Keratinocyte (primary cell): Measurements from ENCODE around the gene MMD2. TPM values are rescaled to one million over a fixed set of nuclear protein-coding genes. Genes with fewer than 3 reads are reported as not detected.

Experiments
- DNase-seq: peaks from one replicate; pipeline ENCODE4 v3.0.0-alpha.2; 2011; ENCODE audit warnings: low read depth, missing footprints, low spot score
- FAIRE-seq: peaks from 2 replicates; lab custom pipeline; 2011; peaks lifted over from hg19 to GRCh38; lab: Jason Lieb, UNC
- H2AFZ ChIP-seq: 2 replicates; pipeline ENCODE4 v1.6.0; 2012; ENCODE audit warnings: low read length, control low read depth, inconsistent platforms; ENCODE audit not compliant: control insufficient read depth
- H3K27ac ChIP-seq: 2 replicates; pipeline ENCODE4 v1.5.1; 2011; ENCODE audit warnings: low read length; ENCODE audit not compliant: control insufficient read depth, insufficient read depth
- H3K27me3 ChIP-seq: 3 replicates; pipeline ENCODE4 v1.6.0; 2011; ENCODE audit warnings: low read length; ENCODE audit not compliant: control insufficient read depth, insufficient read depth; ENCODE audit errors: extremely low read depth
- H3K36me3 ChIP-seq, 2 experiments: 2 replicates in 1 of 2; 3 replicates in 1 of 2; pipeline ENCODE4 v1.5.1; 2011; ENCODE audit warnings: low read length in 2 of 2, mild to moderate bottlenecking in 1 of 2; ENCODE audit not compliant: control insufficient read depth in 2 of 2, insufficient read depth in 2 of 2; ENCODE audit errors: extremely low read depth in 1 of 2
- H3K4me1 ChIP-seq: 3 replicates; pipeline ENCODE4 v1.5.1; 2011; ENCODE audit warnings: low read length; ENCODE audit not compliant: control insufficient read depth, insufficient read depth; ENCODE audit errors: extremely low read depth
- H3K4me2 ChIP-seq: 3 replicates; pipeline ENCODE4 v1.6.0; 2011; ENCODE audit warnings: low read depth, low read length; ENCODE audit not compliant: control insufficient read depth, insufficient read depth; ENCODE audit errors: extremely low read depth
- H3K4me3 ChIP-seq, 3 experiments: fragments of 200-600 bp in 1 of 3; sonication (generic) in 1 of 3; 2 replicates in 2 of 3; 3 replicates in 1 of 3; pipeline ENCODE4 v1.5.1; 2011 to 2016; ENCODE audit warnings: low read length in 3 of 3, mild to moderate bottlenecking in 3 of 3, control low read depth in 2 of 3, inconsistent platforms in 1 of 3, low read depth in 1 of 3, mixed read lengths in 1 of 3, mixed run types in 1 of 3, moderate library complexity in 1 of 3; ENCODE audit not compliant: control insufficient read depth in 2 of 3, insufficient read depth in 2 of 3; ENCODE audit errors: extremely low read depth in 1 of 3
- H3K79me2 ChIP-seq: 2 replicates; pipeline ENCODE4 v1.6.0; 2012; ENCODE audit warnings: low read length; ENCODE audit not compliant: control insufficient read depth, insufficient read depth
- H3K9ac ChIP-seq: 3 replicates; pipeline ENCODE4 v1.6.0; 2011; ENCODE audit warnings: low read length; ENCODE audit not compliant: control insufficient read depth, insufficient read depth; ENCODE audit errors: extremely low read depth
- H3K9me1 ChIP-seq: 3 replicates; pipeline ENCODE4 v1.6.0; 2011; ENCODE audit warnings: low read length; ENCODE audit not compliant: control insufficient read depth, insufficient read depth; ENCODE audit errors: extremely low read depth
- H3K9me3 ChIP-seq: 2 replicates; pipeline ENCODE4 v1.5.1; 2012; ENCODE audit warnings: low read depth, low read length; ENCODE audit not compliant: control insufficient read depth
- H4K20me1 ChIP-seq: 3 replicates; pipeline ENCODE4 v1.6.0; 2011; ENCODE audit warnings: low read length; ENCODE audit not compliant: control insufficient read depth, insufficient read depth; ENCODE audit errors: extremely low read depth
- CTCF ChIP-seq, 3 experiments: IDR thresholded peaks in 1 of 3; conservative IDR thresholded peaks in 1 of 3; optimal IDR thresholded peaks in 1 of 3; 2 replicates in 2 of 3; 3 replicates in 1 of 3; pipeline versions ENCODE3 to v1.5.1; 2011; ENCODE audit warnings: low read length in 3 of 3, mild to moderate bottlenecking in 3 of 3, moderate library complexity in 2 of 3, control low read depth in 1 of 3, inconsistent platforms in 1 of 3; ENCODE audit not compliant: insufficient read depth in 2 of 3; ENCODE audit errors: extremely low read depth in 1 of 3
- EZH2 ChIP-seq: IDR thresholded peaks from one replicate; pipeline ENCODE4 v1.6.1; 2012; ENCODE audit warnings: inconsistent platforms, mild to moderate bottlenecking, low read length, moderate library complexity
- dilution Hi-C: fragments of 300-500 bp; cut with MboI; formaldehyde crosslinking; loops from one replicate; pipeline ENCODE4 v1.7.0; 2020; ENCODE audit warnings: low sequenced_read_pairs; ENCODE audit not compliant: extremely low pct_ligation_motif_present
- polyA plus RNA-seq, 5 experiments: library from polyadenylated mRNA; depleted of rRNA in 3 of 5; stranded (reverse) in 3 of 5; stranded (forward) in 1 of 5; unstranded in 1 of 5; fragments of >200 nt; gene quantifications; 1 replicate in 1 of 5; 2 replicates in 3 of 5; 3 replicates in 1 of 5; pipeline versions ENCODE4 v1.2.1 to v1.2.3, GENCODE V29; 2011 to 2012; ENCODE audit warnings: missing spikeins in 2 of 5, low read depth in 1 of 5, low replicate concordance in 1 of 5

The MMD2 gene
- polyA plus RNA-seq, 1 donor (not counting 4 experiments of a cell fraction or from before 2014, with no cell fraction given), result not detected

- TF ChIP-seq CTCF (optimal IDR thresholded peaks at IDR 0.05 in 1 of 3, IDR thresholded peaks at IDR 0.05 in 1 of 3, conservative IDR thresholded peaks at IDR 0.05 in 1 of 3; ENCODE audit: extremely low read depth in 1 of 3, insufficient read depth in 2 of 3, low read length in 3 of 3) (no peak), EZH2 (no peak)
- Histone ChIP-seq H3K9me3 (no peaks in the 10 kb centered on the region), H3K4me3 (no peak overlapping the region), H3K4me2 (no peak overlapping the region), H3K9me1 (no peaks in the 10 kb centered on the region), H4K20me1 (no peaks in the 10 kb centered on the region), H2AFZ (no peak overlapping the region), H3K79me2 (no peaks in the 10 kb centered on the region), H3K4me1 (no peaks in the 10 kb centered on the region), H3K27me3 (no peaks in the 10 kb centered on the region), H3K27ac (no peak overlapping the region), H3K9ac (no peak overlapping the region), H3K36me3 (no peaks in the 10 kb centered on the region)
- no peak for DNase-seq
- FAIRE-seq, result no peak
- dilution Hi-C loops, result no loop called here
These were observed 86.9 kb downstream of the MMD2 start for GRCh38 chr7:4871930-4872675.

GRCh38 chr7:4871056-4871680 is 87.8 kb downstream of the MMD2 start:
- H2AFZ ChIP-seq, result no peak overlapping the region
- no peak overlapping the region for H3K4me3 ChIP-seq
- H3K9me3 ChIP-seq, result no peaks in the 10 kb centered on the region
- no peak overlapping the region for H3K27ac ChIP-seq
- no peaks in the 10 kb centered on the region for H4K20me1 ChIP-seq
- H3K36me3 ChIP-seq, result no peaks in the 10 kb centered on the region
- H3K4me2 ChIP-seq, result no peak overlapping the region
- dilution Hi-C loops, result no loop called here
- no peaks in the 10 kb centered on the region for H3K9me1 ChIP-seq
- FAIRE-seq (no peak), DNase-seq (no peak)
- H3K79me2 ChIP-seq, result no peaks in the 10 kb centered on the region
- H3K4me1 ChIP-seq, result no peaks in the 10 kb centered on the region
- TF ChIP-seq CTCF (optimal IDR thresholded peaks at IDR 0.05 in 1 of 3, IDR thresholded peaks at IDR 0.05 in 1 of 3, conservative IDR thresholded peaks at IDR 0.05 in 1 of 3; ENCODE audit: extremely low read depth in 1 of 3, insufficient read depth in 2 of 3, low read length in 3 of 3), result no peak
- TF ChIP-seq EZH2, result no peak
- H3K27me3 ChIP-seq, result no peaks in the 10 kb centered on the region
- no peak overlapping the region for H3K9ac ChIP-seq
